ENCODE measurements around the gene ITGA2B.
"Not testable (repeated sequence)": the region's sequence is repeated elsewhere in the genome, so short reads cannot be mapped to it uniquely, and the experiment has no call there.

The ITGA2B gene

DNA sequence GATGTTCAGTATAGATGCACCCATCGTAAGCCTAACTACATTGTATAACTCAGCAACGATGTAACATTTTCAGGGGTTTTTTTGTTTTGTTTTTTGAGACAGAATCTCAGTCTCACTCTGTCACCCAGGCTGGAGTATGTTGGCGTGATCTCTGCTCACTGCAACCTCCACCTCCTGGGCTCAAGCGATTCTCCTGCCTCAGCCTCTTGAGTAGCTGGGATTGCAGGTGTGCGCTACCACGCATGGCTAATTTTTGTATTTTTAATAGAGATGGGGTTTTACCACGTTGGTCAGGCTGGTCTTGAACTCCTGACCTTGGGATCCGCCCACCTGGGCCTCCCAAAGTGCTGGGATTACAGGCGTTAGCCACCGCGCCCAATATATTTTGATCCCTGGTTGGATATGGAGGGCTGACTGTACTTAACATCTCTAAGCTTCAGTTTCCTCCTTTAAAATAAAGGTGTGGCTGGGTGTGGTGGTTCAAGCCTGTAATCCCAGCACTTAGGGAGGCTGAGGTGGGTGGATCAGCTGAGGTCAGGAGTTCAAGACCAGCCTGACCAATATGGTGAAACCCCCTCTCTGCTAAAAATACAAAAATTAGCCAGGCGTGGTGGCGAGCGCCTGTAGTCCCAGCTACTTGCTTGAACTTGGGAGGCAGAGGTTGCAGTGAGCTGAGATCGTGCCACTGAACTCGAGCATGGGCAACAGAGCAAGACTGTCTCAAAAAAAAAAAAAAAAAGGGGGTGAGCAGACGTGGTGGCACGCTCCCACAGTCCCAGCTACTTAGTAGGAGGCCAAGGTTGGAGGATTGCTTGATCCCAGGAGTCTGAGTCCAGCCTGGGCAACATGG, 42.0 kb downstream of the ITGA2B start:
- DNase-seq (peak; percentile 77), ATAC-seq (replicated peaks) (peak; percentile 42 to 44)
- peak overlapping the region; percentile 99 for H3K27ac Mint-ChIP-seq
- H3K4me1 Mint-ChIP-seq, result peaks cover 43 to 70% of the 10 kb centered on the region in 2 donors
- H3K27me3 Mint-ChIP-seq, result peaks cover 0 to 10% of the 10 kb centered on the region in 2 donors
- H3K9me3 Mint-ChIP-seq, result not testable (repeated sequence)
- peak overlapping the region; percentile 88 to 92 for H3K4me3 Mint-ChIP-seq
- peaks cover 30 to 41% of the 10 kb centered on the region in 2 donors for H3K36me3 Mint-ChIP-seq

DNA sequence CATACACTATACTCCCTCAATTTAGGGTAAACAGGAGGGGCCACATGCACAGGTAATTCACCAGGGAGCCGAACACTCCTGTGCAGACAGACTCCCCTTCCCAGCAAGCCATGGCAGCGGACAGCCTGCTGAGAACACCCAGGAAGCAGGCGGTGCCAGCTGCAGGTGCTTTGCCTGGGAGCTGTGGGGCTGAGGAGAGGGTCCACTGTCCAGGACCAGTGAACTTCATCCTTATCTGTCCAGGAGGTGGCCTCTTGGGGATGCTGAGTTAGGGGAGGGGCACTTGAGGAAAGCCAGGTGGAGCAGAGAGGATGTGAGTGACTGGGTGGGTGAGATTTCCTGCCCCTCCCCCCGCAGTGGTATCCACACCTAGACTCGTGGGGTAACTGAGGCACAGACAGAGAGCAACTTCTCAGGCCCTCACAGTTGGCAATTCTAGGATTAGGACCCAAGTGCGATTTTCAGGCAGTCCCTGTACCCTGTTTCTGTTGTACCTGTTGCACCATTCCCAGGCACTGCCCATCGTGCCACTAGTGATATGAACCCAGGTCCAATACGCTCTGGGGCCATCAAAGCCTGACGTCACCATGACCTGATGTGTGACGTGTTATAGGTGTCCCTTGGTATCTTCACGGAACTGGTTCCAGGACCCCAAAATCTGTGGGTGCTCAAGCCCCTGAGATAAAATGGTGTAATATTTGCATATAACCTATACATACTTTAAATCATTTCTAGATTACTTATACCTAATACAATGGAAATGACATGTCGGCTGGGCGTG, 43.2 kb downstream of the ITGA2B start:
- DNase-seq, result no peak
- peaks cover 0 to 11% of the 10 kb centered on the region in 2 donors for H3K27me3 Mint-ChIP-seq
- peak overlapping the region; percentile 88 to 92 for H3K4me3 Mint-ChIP-seq
- H3K9me3 Mint-ChIP-seq, result peaks cover 0 to 2% of the 10 kb centered on the region in 2 donors
- H3K4me1 Mint-ChIP-seq, result peaks cover 40 to 70% of the 10 kb centered on the region in 2 donors
- no peak for ATAC-seq (replicated peaks)
- H3K27ac Mint-ChIP-seq, result peak overlapping the region; percentile 99
- peaks cover 21 to 31% of the 10 kb centered on the region in 2 donors for H3K36me3 Mint-ChIP-seq

DNA sequence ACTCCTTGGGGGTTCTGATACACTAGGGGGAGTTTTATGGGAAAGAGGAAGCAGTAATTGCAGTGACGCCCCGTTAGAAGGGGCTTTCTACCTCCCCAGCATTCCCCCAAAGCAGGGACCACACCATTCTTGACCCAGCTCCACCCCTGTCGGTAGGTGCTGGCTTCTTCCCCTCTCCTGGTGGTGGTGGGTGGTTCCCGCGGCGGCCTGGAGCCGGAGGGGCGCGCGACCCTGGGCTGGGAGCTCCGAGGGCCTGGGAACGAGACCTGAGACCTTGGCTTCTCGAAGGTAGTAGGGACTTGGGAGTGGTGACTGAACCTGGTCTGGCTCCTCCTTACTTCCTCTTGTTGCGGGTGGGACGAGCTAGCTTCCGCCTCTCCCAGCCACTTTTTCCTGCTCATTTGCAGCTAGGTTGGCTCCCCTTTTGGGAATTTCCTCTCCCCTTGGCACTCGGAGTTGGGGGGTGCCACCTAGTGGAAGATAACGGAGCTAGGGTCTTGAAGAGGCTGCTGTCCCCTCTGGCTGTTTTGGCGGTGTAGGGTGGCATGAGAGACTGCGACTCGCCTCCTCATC, 43.9 kb downstream of the ITGA2B start:
- peaks cover 19 to 26% of the 10 kb centered on the region in 2 donors for H3K36me3 Mint-ChIP-seq
- H3K9me3 Mint-ChIP-seq, result peaks cover 0 to 2% of the 10 kb centered on the region in 2 donors
- H3K4me1 Mint-ChIP-seq, result peaks cover 38 to 66% of the 10 kb centered on the region in 2 donors
- H3K27me3 Mint-ChIP-seq, result peaks cover 0 to 15% of the 10 kb centered on the region in 2 donors
- peak overlapping the region; percentile 88 to 92 for H3K4me3 Mint-ChIP-seq
- DNase-seq (peak; percentile 61), ATAC-seq (replicated peaks) (peak; percentile 14 to 22)
- peak overlapping the region; percentile 95 for H3K27ac Mint-ChIP-seq

DNA sequence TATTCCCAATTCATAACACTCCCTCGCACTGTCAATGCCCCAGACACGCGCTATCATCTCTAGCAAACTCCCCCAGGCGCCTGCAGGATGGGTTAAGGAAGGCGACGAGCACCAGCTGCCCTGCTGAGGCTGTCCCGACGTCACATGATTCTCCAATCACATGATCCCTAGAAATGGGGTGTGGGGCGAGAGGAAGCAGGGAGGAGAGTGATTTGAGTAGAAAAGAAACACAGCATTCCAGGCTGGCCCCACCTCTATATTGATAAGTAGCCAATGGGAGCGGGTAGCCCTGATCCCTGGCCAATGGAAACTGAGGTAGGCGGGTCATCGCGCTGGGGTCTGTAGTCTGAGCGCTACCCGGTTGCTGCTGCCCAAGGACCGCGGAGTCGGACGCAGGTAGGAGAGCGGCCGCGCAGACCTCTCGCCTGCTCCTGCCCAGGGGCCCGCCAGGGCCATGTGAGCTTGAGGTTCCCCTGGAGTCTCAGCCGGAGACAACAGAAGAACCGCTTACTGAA, 44.5 kb downstream of the ITGA2B start, which contains the start of gene GRN:
GRN (plus strand) TSS at position 364 of the 515 bp plus-strand sequence. CDS start 3,863 bp downstream, outside the sequence.
- Mint-ChIP-seq H3K36me3 (peaks cover 13 to 22% of the 10 kb centered on the region in 2 donors), H3K4me3 (peak within 1 kb of the TSS; percentile 88 to 92), H3K27me3 (peaks cover 0 to 18% of the 10 kb centered on the region in 2 donors), H3K4me1 (peaks cover 36 to 60% of the 10 kb centered on the region in 2 donors), H3K27ac (peak within 1 kb of the TSS; percentile 95), H3K9me3 (peaks cover 0 to 2% of the 10 kb centered on the region in 2 donors)
- ATAC-seq (replicated peaks) (peak; percentile 59 to 68), DNase-seq (peak; percentile 87)

DNA sequence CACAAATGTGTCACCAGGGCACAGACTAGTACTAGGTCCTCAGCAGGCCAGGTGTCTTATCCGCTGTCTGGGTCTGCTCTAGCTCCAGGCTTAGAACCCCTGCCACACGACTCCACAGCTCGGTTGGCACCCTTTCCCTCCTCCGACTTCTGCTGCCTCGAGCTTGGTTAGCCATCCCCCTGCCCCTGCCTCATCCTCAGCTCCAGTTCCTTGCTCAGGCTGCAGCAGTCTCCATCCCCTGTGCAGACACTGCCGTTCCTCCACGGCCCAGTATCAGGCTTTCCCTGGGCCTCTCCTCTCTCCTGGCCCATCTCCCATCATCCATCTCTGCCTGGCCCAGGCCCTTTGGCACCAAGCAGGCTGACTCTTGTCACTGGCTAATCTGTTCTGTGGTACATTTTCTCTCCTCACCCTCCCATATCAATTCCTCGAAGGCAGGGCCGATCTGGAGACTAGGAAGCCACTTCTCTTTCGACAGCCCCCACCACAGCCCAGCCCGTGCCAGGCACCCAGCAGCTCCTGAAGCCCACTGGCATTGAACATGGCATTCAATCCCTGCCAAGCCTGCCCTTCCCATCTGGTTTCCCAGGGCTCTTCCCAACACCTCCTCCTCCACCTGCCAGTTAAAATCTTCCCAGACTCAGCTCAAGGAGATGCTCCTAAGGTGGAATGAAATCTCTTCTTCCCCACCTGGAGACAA, 45.8 kb downstream of the ITGA2B start:
- Mint-ChIP-seq H3K27me3 (peaks cover under 1 to 19% of the 10 kb centered on the region in 2 donors), H3K9me3 (peaks cover 0 to 2% of the 10 kb centered on the region in 2 donors), H3K4me3 (no peak overlapping the region), H3K27ac (peak overlapping the region; percentile 95), H3K4me1 (peaks cover 27 to 48% of the 10 kb centered on the region in 2 donors), H3K36me3 (peaks cover 6 to 11% of the 10 kb centered on the region in 2 donors)
- ATAC-seq (replicated peaks), result no peak
- no peak for DNase-seq

DNA sequence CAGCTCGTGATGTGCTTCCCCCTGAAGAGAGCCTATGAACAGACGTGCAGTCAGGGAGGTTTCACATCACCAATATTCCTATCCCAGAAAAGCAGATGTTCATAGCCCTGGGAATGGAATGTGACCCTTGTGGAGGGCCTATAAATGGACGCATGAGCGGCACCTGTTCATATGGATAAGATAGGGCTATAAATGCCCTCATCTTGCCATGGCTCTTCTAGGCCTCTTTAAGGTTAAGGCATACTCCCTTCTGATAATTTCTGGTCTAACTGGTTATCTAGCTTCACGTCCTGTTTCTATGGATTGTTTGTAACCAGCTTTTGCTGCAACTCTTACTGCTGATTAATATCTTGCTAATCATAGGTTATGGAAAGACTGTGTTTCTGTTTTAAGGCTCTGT, 48.9 kb downstream of the ITGA2B start:
- H3K27me3 Mint-ChIP-seq, result peaks cover 3 to 19% of the 10 kb centered on the region in 2 donors
- H3K9me3 Mint-ChIP-seq; H3K4me3 Mint-ChIP-seq; DNase-seq; ATAC-seq (replicated peaks); H3K27ac Mint-ChIP-seq; H3K36me3 Mint-ChIP-seq: not testable (repeated sequence)
- H3K4me1 Mint-ChIP-seq, result peaks cover 13 to 24% of the 10 kb centered on the region in 2 donors

DNA sequence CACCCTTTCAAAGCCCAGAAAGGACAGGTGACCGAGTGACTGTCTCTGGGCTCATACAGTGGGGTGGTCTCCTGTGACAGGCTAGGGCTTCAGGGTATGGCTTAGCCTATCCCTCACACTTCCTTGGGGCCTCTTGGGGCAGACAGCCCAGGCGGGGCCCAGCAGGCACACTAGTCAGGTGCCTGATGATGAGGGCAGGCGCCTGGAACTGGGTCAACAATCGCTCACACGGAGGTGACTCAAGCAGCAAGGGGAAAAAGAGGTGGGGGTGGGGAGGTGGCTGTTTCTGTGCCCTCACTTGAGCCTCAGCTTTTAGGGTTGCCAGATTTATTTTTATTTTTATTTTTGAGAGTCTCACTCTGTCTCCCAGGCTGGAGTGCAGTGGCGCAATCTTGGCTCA, 50.7 kb downstream of the ITGA2B start:
- H3K27ac Mint-ChIP-seq, result peak overlapping the region; percentile 47
- peaks cover 5 to 18% of the 10 kb centered on the region in 2 donors for H3K4me1 Mint-ChIP-seq
- peaks cover 3 to 14% of the 10 kb centered on the region in 2 donors for H3K27me3 Mint-ChIP-seq
- H3K36me3 Mint-ChIP-seq, result no peaks in the 10 kb centered on the region
- H3K9me3 Mint-ChIP-seq, result no peaks in the 10 kb centered on the region
- ATAC-seq (replicated peaks) (peak in 1 of 2 donors; percentile 64), DNase-seq (no peak)
- no peak overlapping the region for H3K4me3 Mint-ChIP-seq

DNA sequence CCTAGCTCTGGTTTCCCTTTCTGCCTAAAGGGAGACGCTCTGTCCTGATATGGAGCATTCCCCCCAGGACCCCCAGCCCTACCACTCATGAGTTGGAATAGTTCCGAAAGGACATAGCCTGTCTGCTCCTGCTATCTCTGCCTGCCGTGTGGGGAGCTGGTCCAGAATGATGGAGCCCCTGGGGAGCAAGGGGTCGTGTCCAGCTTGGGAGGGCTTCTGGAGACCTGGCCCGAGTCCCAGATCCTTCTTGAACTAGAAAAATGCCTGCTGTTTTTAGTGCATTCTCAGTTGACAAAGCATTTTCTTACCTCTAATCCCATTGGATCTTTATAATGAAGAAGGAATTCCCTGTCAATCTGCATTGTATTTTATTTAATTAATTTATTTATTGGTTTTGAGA, 53.5 kb downstream of the ITGA2B start:
- H3K4me1 Mint-ChIP-seq, result peaks cover 9 to 23% of the 10 kb centered on the region in 2 donors
- no peak for ATAC-seq (replicated peaks)
- DNase-seq, result no peak
- H3K4me3 Mint-ChIP-seq, result no peak overlapping the region
- no peaks in the 10 kb centered on the region for H3K36me3 Mint-ChIP-seq
- H3K27ac Mint-ChIP-seq, result no peak overlapping the region
- H3K27me3 Mint-ChIP-seq, result peaks cover 3 to 5% of the 10 kb centered on the region in 2 donors
- H3K9me3 Mint-ChIP-seq, result no peaks in the 10 kb centered on the region

DNA sequence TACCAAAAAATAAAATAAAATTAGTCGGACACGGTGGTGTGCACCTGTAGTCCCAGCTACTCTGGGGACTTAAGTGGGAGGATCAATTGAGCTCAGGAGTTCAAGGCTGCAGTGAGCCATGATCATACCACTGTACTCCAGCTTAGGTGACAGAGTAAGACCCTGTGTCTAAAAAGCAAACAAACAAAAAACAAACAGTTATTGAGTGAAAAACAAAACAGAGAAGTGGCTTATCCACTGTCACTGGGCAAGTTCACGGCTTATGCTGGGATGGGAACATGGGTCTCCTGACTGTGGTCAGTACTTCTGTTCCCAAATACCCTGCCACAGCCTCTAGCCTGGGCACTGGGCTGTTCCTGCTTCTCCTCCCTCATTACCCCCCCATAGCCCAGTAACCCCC, 53.9 kb downstream of the ITGA2B start:
- H3K9me3 Mint-ChIP-seq, result no peaks in the 10 kb centered on the region
- H3K36me3 Mint-ChIP-seq, result no peaks in the 10 kb centered on the region
- no peak overlapping the region for H3K4me3 Mint-ChIP-seq
- DNase-seq (no peak), ATAC-seq (replicated peaks) (no peak)
- peaks cover 9 to 23% of the 10 kb centered on the region in 2 donors for H3K4me1 Mint-ChIP-seq
- peaks cover 3 to 5% of the 10 kb centered on the region in 2 donors for H3K27me3 Mint-ChIP-seq
- H3K27ac Mint-ChIP-seq, result no peak overlapping the region

DNA sequence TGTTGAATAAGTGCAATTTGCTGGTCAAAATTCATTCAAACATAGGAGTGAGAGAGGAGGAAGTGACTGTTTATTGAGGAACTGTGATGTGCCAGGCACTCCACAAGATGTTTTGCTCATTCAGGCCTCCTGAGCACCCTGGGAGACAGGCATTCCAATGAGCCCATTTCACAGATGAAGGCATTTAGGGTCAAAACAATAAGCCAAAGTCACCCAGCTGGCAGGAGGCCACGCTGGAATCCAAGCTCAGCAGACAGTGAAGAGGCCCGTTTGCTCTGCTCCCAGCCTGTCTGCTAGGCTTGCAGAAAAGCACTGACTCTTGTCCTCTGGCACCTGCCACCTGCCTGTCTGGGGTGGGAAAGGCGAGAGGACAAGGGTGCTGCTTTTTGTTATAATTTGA, 54.7 kb downstream of the ITGA2B start:
- no peaks in the 10 kb centered on the region for H3K36me3 Mint-ChIP-seq
- H3K4me1 Mint-ChIP-seq, result peaks cover 9 to 23% of the 10 kb centered on the region in 2 donors
- peak overlapping the region; percentile 56 for H3K27ac Mint-ChIP-seq
- no peaks in the 10 kb centered on the region for H3K9me3 Mint-ChIP-seq
- H3K27me3 Mint-ChIP-seq, result peaks cover 0 to 3% of the 10 kb centered on the region in 2 donors
- DNase-seq (no peak), ATAC-seq (replicated peaks) (no peak)
- no peak overlapping the region for H3K4me3 Mint-ChIP-seq

DNA sequence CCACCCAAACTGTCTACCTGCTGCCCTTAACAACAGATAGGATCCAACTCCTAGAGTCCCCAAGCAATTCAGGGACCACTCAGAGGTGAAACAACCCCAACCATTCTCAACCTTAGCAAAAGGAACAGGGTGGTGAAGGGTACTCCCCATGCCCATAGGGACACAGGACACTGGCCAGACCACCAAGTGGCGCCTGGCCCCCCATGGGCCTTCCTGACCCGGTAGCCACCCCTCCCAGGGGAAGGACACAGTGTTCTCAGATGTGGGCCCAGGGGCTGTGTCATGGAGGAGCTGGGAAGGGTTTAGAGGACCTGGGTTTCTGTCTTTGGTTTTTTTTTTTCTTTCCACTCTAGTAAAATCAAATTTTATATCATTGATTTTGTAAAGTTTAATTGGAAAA, 55.1 kb downstream of the ITGA2B start:
- DNase-seq (no peak), ATAC-seq (replicated peaks) (no peak)
- Mint-ChIP-seq H3K4me1 (peaks cover 9 to 23% of the 10 kb centered on the region in 2 donors), H3K36me3 (no peaks in the 10 kb centered on the region), H3K9me3 (no peaks in the 10 kb centered on the region), H3K27me3 (peaks cover 0 to 3% of the 10 kb centered on the region in 2 donors), H3K27ac (peak overlapping the region; percentile 56), H3K4me3 (no peak overlapping the region)

DNA sequence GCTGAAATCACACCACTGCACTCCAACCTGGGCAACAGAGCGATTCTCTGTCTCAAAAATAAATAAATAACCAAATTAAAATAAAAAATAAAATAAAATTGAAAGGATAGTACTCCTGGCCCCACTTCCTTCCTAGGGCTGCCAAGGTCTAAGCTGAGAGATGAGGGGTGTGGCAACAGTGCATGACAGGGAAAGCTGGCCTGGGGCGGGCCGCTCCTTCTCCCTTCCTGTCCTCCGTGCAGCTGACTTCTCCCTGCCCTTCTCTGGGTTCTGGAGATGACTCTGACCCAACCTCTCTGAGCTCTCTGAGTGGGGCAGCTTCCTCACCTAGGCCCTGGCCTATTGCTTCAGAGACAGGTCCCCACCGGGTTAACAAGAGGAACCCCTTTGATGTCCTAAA, 56.1 kb downstream of the ITGA2B start:
- Mint-ChIP-seq H3K27ac (no peak overlapping the region), H3K9me3 (no peaks in the 10 kb centered on the region), H3K36me3 (no peaks in the 10 kb centered on the region), H3K4me1 (peaks cover 7 to 19% of the 10 kb centered on the region in 2 donors), H3K27me3 (no peaks in the 10 kb centered on the region), H3K4me3 (no peak overlapping the region)
- ATAC-seq (replicated peaks), result no peak
- no peak for DNase-seq

DNA sequence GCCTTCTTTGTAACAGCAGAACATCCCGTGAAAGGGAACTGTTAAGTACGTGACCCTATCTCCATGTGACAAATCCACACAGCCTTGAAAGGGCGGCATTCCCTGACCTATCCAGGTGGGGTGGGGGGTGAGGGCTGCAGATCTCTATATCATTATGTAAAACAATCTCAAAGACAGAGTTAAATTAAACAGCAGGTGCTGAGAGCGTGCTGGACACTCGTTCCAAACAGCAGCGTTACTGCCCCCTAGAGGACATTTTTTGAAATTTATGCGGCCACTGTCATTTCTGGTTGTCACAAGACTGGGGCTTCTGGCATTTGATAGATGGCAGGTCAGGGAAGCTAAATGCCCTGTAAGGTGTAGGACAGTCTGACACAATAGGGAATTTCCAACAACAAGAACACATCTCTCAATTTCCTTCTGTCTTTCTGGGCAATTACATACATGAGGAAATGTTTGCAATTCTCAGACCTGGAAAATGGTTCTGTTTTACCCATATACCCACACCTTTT, 58.1 kb downstream of the ITGA2B start:
- Mint-ChIP-seq H3K4me3 (peak overlapping the region in 1 of 2 donors; percentile 17), H3K27me3 (no peaks in the 10 kb centered on the region), H3K27ac (peak overlapping the region; percentile 47), H3K9me3 (no peaks in the 10 kb centered on the region), H3K36me3 (no peaks in the 10 kb centered on the region), H3K4me1 (peaks cover 15 to 29% of the 10 kb centered on the region in 2 donors)
- peak; percentile 71 for DNase-seq
- peak; percentile 54 to 60 for ATAC-seq (replicated peaks)

Measured in stimulated activated naive B cell treated with anti-CD40 and anti-IgM and Interleukin-4, amounts not matched to agents 10 μg/mL and 1 μg/mL and 100 μg/mL, for 72 hours (primary cell).